HCT116 (cell line): ENCODE data around the gene BABAM2. TPM values are rescaled to one million over a fixed set of nuclear protein-coding genes. Genes with fewer than 3 reads are reported as not detected.

ENCODE experiments used
- ATAC-seq: fragments of 200-7000 bp; cut with Tn5 transposase; 2 replicates; pipeline ENCODE4 v1.9.1; 2020; ENCODE audit warnings: mild to moderate bottlenecking, moderate library complexity
- BruUV-seq: library from RNA; stranded (reverse); fragments of 400-500 nt; replicated peaks from 2 replicates; lab custom pipeline; 2021; lab: Mats Ljungman, UMichigan
- CTCF ChIA-PET: fragments of 300-600 bp; sonication (Branson Sonifier 250); formaldehyde crosslinking; loops from one replicate; lab custom pipeline; 2021; ENCODE audit warnings: antibody characterized with exemption; lab: Charles Lee
- POLR2A ChIA-PET: fragments of 300-600, 350-600 bp; sonication (Branson Sonifier 250); formaldehyde crosslinking; loops from one replicate; lab custom pipeline; 2021; ENCODE audit warnings: antibody characterized with exemption; lab: Charles Lee
- RAD21 ChIA-PET, 2 experiments: fragments of 300-600 bp; sonication (Branson Sonifier 250); formaldehyde crosslinking; loops; one replicate each; lab custom pipeline; 2023; ENCODE audit warnings: low total read pairs in 2 of 2; ENCODE audit not compliant: uncharacterized antibody in 2 of 2, unreplicated experiment in 2 of 2, low non-redundant PET in 1 of 2; lab: Charles Lee
- DNase-seq: peaks from one replicate; pipeline ENCODE4 v3.0.0-alpha.2; 2010; ENCODE audit warnings: low read depth, low spot score
- H2AFZ ChIP-seq: fragments of 200-600 bp; shearing (Covaris generic), sonication (generic); 2 replicates; pipeline ENCODE4 v1.6.1; 2017; ENCODE audit warnings: low read depth, mixed run types, mixed read lengths, antibody characterized with exemption, low read length; ENCODE audit not compliant: poor library complexity, severe bottlenecking
- H3K27ac ChIP-seq: 2 replicates; pipeline ENCODE4 v1.5.1; 2012; ENCODE audit warnings: low read depth, low read length
- H3K27me3 ChIP-seq: fragments of 200-600 bp; sonication (generic); 2 replicates; pipeline ENCODE4 v1.6.1; 2016; ENCODE audit warnings: mixed run types, low read length, mixed read lengths; ENCODE audit not compliant: insufficient read depth
- H3K36me3 ChIP-seq, 2 experiments: fragments of 200-500 bp in 1 of 2; fragments of 200-600 bp in 1 of 2; sonication (Bioruptor generic) in 1 of 2; sonication (generic) in 1 of 2; 2 replicates each; pipeline versions ENCODE4 v1.5.1 to v1.6.1; 2014 to 2016; ENCODE audit warnings: low read length in 2 of 2, inconsistent platforms in 1 of 2, mixed read lengths in 1 of 2, mixed run types in 1 of 2; ENCODE audit not compliant: insufficient read depth in 2 of 2, control insufficient read depth in 1 of 2
- H3K4me1 ChIP-seq, 2 experiments: fragments of 200-600 bp in 1 of 2; sonication (generic) in 1 of 2; 2 replicates each; pipeline versions ENCODE4 v1.5.1 to v1.6.1; 2012 to 2017; ENCODE audit warnings: low read length in 2 of 2, inconsistent platforms in 1 of 2, mild to moderate bottlenecking in 1 of 2, mixed read lengths in 1 of 2, mixed run types in 1 of 2, moderate library complexity in 1 of 2; ENCODE audit not compliant: insufficient read depth in 2 of 2, control insufficient read depth in 1 of 2
- H3K4me2 ChIP-seq: fragments of 200-600 bp; sonication (generic); 2 replicates; pipeline ENCODE4 v1.6.1; 2017; ENCODE audit warnings: mixed run types, low read length, mixed read lengths
- H3K4me3 ChIP-seq, 2 experiments: fragments of 200-600 bp in 1 of 2; sonication (generic) in 1 of 2; replicated peaks in 1 of 2; 2 replicates each; pipeline ENCODE4 v1.5.1; 2011 to 2016; ENCODE audit warnings: low read length in 2 of 2, control low read depth in 1 of 2, low read depth in 1 of 2, mild to moderate bottlenecking in 1 of 2, mixed read lengths in 1 of 2, mixed run types in 1 of 2
- H3K79me2 ChIP-seq: fragments of 200-600 bp; sonication (generic); 2 replicates; pipeline ENCODE4 v1.6.1; 2017; ENCODE audit warnings: mild to moderate bottlenecking, mixed run types, low read length, moderate library complexity, mixed read lengths; ENCODE audit not compliant: insufficient read depth
- H3K9ac ChIP-seq: fragments of 200-600 bp; sonication (generic); 2 replicates; pipeline ENCODE4 v1.6.1; 2016; ENCODE audit warnings: low read length, mixed read lengths
- H3K9me2 ChIP-seq: fragments of 200-600 bp; sonication (generic), shearing (Covaris generic); 2 replicates; pipeline ENCODE4 v1.6.1; 2017; ENCODE audit warnings: mixed run types, mild to moderate bottlenecking, moderate library complexity; ENCODE audit not compliant: insufficient read depth
- H3K9me3 ChIP-seq, 2 experiments: fragments of 200-500 bp in 1 of 2; fragments of 200-600 bp in 1 of 2; sonication (Bioruptor generic) in 1 of 2; sonication (generic) in 1 of 2; 2 replicates each; pipeline ENCODE4 v1.6.1; 2014 to 2017; ENCODE audit warnings: low read length in 2 of 2, mixed read lengths in 2 of 2, inconsistent platforms in 1 of 2, low read depth in 1 of 2, mild to moderate bottlenecking in 1 of 2, mixed run types in 1 of 2, moderate library complexity in 1 of 2; ENCODE audit not compliant: control insufficient read depth in 1 of 2, insufficient read depth in 1 of 2
- H4K20me1 ChIP-seq: fragments of 200-600 bp; sonication (generic), shearing (Covaris generic); 2 replicates; pipeline ENCODE4 v1.6.1; 2017; ENCODE audit warnings: mixed run types, mild to moderate bottlenecking, moderate library complexity; ENCODE audit not compliant: insufficient read depth
- ATF3 ChIP-seq: IDR thresholded peaks from 2 replicates; pipeline ENCODE4 v1.6.1; 2012
- CEBPB ChIP-seq: IDR thresholded peaks from 2 replicates; pipeline ENCODE4 v1.6.1; 2012; ENCODE audit warnings: low read depth
- CTCF ChIP-seq, 3 experiments: fragments of 200-600 bp in 1 of 3; sonication (generic) in 1 of 3; IDR thresholded peaks in 2 of 3; conservative IDR thresholded peaks in 1 of 3; 2 replicates each; pipeline ENCODE4 v1.5.1; 2012 to 2017; ENCODE audit warnings: low read depth in 2 of 3, low read length in 2 of 3, antibody characterized with exemption in 1 of 3, borderline replicate concordance in 1 of 3, control low read depth in 1 of 3, mild to moderate bottlenecking in 1 of 3, mixed read lengths in 1 of 3, mixed run types in 1 of 3, moderate library complexity in 1 of 3; ENCODE audit not compliant: insufficient read depth in 1 of 3
- EZH2 ChIP-seq: fragments of 200-600 bp; sonication (generic); IDR thresholded peaks from 2 replicates; pipeline ENCODE4 v1.6.1; 2017; ENCODE audit warnings: antibody characterized with exemption, mixed run types
- MAX ChIP-seq: IDR thresholded peaks from 2 replicates; pipeline ENCODE4 v1.6.1; 2012
- POLR2A ChIP-seq: IDR thresholded peaks from 2 replicates; pipeline ENCODE4 v1.7.0; 2011; ENCODE audit warnings: borderline replicate concordance; ENCODE audit not compliant: insufficient read depth, insufficient read length; ENCODE audit errors: extremely low read depth
- POLR2AphosphoS5 ChIP-seq: IDR thresholded peaks from 2 replicates; pipeline ENCODE4 v1.6.1; 2011; ENCODE audit warnings: mild to moderate bottlenecking, low read depth, low read length, moderate library complexity
- RAD21 ChIP-seq: IDR thresholded peaks from 2 replicates; pipeline ENCODE4 v1.6.1; 2012; ENCODE audit warnings: low read depth, mild to moderate bottlenecking
- SIN3A ChIP-seq: IDR thresholded peaks from 2 replicates; pipeline ENCODE4 v1.6.1; 2012; ENCODE audit warnings: low read depth
- SP1 ChIP-seq: IDR thresholded peaks from 2 replicates; pipeline ENCODE4 v1.6.1; 2012; ENCODE audit warnings: low read depth
- YY1 ChIP-seq: IDR thresholded peaks from 2 replicates; pipeline ENCODE4 v1.6.1; 2011; ENCODE audit warnings: low read length, low read depth, moderate library complexity, mild to moderate bottlenecking; ENCODE audit not compliant: insufficient replicate concordance; ENCODE audit errors: extremely low read depth
- ZBTB33 ChIP-seq: IDR thresholded peaks from 2 replicates; pipeline ENCODE4 v1.6.1; 2011; ENCODE audit warnings: mild to moderate bottlenecking, low read length, moderate library complexity; ENCODE audit not compliant: insufficient replicate concordance; ENCODE audit errors: extremely low read depth
- intact Hi-C: fragments of 100-400 bp; cut with micrococcal nuclease; formaldehyde crosslinking; loops from 2 replicates; pipeline ENCODE4 v1.10.0; 2022
- total RNA-seq: library from RNA; stranded (reverse); gene quantifications from one replicate; pipeline ENCODE4 v1.2.1, GENCODE V29; 2021; ENCODE audit not compliant: unreplicated experiment

BABAM2 gene
- total RNA-seq, 1 experiment from 2014 or later = 23.8 TPM

- no peak overlapping the region for H3K4me2 ChIP-seq
- H2AFZ ChIP-seq = no peak overlapping the region
- no peaks in the 10 kb centered on the region for H3K9me3 ChIP-seq
- H3K4me3 ChIP-seq = no peak overlapping the region
- H3K9ac ChIP-seq = no peak overlapping the region
- peaks cover 1 to 6% of the 10 kb centered on the region in 2 experiments; a peak in 3 of 4 replicates for H3K4me1 ChIP-seq
- RAD21 ChIA-PET = no interaction called here
- TF ChIP-seq EZH2 (no peak), YY1 (no peak), POLR2AphosphoS5 (no peak), CTCF (IDR thresholded peaks at IDR 0.05 in 2 of 3, conservative IDR thresholded peaks at IDR 0.05 in 1 of 3; ENCODE audit: borderline replicate concordance in 1 of 3, insufficient read depth in 1 of 3, low read depth in 2 of 3, low read length in 2 of 3) (no peak), POLR2A (no peak), ZBTB33 (no peak), CEBPB (no peak), RAD21 (no peak), SP1 (no peak), SIN3A (no peak), MAX (no peak), ATF3 (no peak)
- H3K27ac ChIP-seq = no peak overlapping the region
- DNase-seq (no peak), ATAC-seq (no peak)
- intact Hi-C loops = no loop called here
- H4K20me1 ChIP-seq = no peaks in the 10 kb centered on the region
- H3K79me2 ChIP-seq = no peaks in the 10 kb centered on the region
- no TSS peak for BruUV-seq
- CTCF ChIA-PET = no interaction called here
- H3K9me2 ChIP-seq = no peaks in the 10 kb centered on the region
- H3K36me3 ChIP-seq = no peaks in the 10 kb centered on the region
- H3K27me3 ChIP-seq = no peaks in the 10 kb centered on the region
- POLR2A ChIA-PET = no interaction called here
These were observed 429.5 kb downstream of the BABAM2 start for GRCh38 chr2:28320009-28320365.
